GM12801 (cell line): ENCODE measurements around the gene FRMD3.

Source experiments
- CTCF ChIP-seq: IDR thresholded peaks from one replicate; pipeline ENCODE4 v1.5.1; 2011; ENCODE audit warnings: control low read depth; ENCODE audit not compliant: insufficient read length; ENCODE audit errors: extremely low read depth

The FRMD3 gene

GRCh38 chr9:83432877-83433550 lies 105.2 kb downstream of the FRMD3 start:
- TF ChIP-seq CTCF = no peak

GRCh38 chr9:83432104-83432627 lies 106.0 kb downstream of the FRMD3 start:
- no peak for TF ChIP-seq CTCF

- TF ChIP-seq CTCF = no peak
These were observed 106.8 kb downstream of the FRMD3 start for GRCh38 chr9:83431101-83432060.

- no peak for TF ChIP-seq CTCF
These were observed 107.5 kb downstream of the FRMD3 start for GRCh38 chr9:83430681-83431080.

GRCh38 chr9:83429229-83429628 lies 109.0 kb downstream of the FRMD3 start:
- TF ChIP-seq CTCF = no peak

GRCh38 chr9:83425240-83425639 lies 113.0 kb downstream of the FRMD3 start:
- no peak for TF ChIP-seq CTCF

- TF ChIP-seq CTCF = no peak
These were observed 113.4 kb downstream of the FRMD3 start for GRCh38 chr9:83424831-83425230.
